ENCODE measurements around the gene EGFR.

Gene EGFR

DNA sequence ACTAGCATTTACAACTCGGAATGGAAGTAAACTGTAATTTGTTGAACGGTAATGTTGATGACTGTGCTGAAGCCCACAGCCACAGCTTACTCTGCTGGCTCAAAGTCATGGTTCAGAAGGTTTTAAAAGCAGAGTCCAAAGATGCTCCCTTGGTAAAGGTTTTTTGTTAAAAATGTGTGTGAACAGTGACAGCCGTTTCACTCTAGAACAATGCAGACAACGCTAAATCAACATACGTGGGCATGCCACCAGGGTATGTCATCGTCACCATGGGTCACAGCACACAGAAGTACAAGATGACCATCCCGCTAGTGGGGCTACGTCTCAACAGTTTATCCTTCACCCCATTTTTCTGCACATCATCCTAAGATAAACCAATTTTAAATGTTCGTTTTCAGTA lies 239.8 kb downstream of the EGFR start:
- DNase-seq = no peak

- DNase-seq = no peak
Measured at GRCh38 chr7:55260171-55260570, 241.4 kb downstream of the EGFR start.

DNA sequence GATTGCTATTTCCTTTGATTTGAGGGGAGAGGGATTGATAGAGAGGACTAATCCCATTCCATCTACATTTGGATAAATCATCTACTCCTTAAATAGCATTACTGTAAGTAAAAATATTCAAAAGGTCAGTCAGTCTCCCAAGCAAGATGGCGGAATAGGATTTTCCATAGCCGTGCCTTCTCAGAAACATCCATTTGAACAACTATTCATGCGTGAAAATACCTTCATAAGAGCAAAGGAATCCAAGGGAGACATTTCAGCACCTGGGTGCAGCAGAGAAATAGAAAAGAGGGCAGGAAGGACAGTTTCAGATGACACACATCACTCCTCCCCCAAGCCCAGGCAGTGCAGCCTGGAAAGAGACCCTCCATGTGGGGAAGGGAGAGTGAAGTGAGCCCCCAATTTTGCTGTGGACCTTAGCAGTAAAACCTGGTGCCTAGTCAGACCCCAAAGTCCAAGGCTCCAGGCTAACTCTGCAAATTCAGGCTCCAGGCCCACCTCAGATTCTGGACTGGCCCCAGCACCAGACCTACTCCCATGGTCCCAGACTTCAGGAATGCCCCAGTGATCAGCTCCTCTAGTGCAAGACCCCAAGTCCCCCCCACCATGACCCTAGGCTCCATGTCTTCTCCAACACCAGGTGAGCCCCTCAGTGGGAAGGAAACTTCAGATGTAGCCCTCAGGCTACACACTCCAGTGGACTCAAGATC lies 242.0 kb downstream of the EGFR start:
- DNase-seq = no peak
